NB4 (cell line): ENCODE results near the gene BTBD9.

Source experiments
- DNase-seq: peaks from one replicate; pipeline ENCODE4 v3.0.0; 2010; ENCODE audit warnings: low read depth
- H3K4me3 ChIP-seq: one replicate; pipeline ENCODE4 v1.5.1; 2011; ENCODE audit warnings: mild to moderate bottlenecking, low read depth, low read length, moderate library complexity
- MYC ChIP-seq: IDR thresholded peaks from 2 replicates; pipeline ENCODE4 v1.6.1; 2011; ENCODE audit warnings: low read depth, low read length
- POLR2A ChIP-seq: IDR thresholded peaks from 2 replicates; pipeline ENCODE4 v1.6.1; 2011; ENCODE audit warnings: mild to moderate bottlenecking; ENCODE audit not compliant: insufficient read length; ENCODE audit errors: extremely low read depth
- TF ChIP-seq, protein P1 (sequence below): IDR thresholded peaks from one replicate; pipeline ENCODE4 v1.5.1; 2012; ENCODE audit warnings: low read depth, low read length
- TF ChIP-seq, protein P2 (sequence below): IDR thresholded peaks from 2 replicates; pipeline ENCODE4 v1.6.1; 2011; ENCODE audit warnings: low read depth, low read length

The BTBD9 gene

GRCh38 chr6:38508286-38508685 is 131.4 kb downstream of the BTBD9 start:
- no peak for DNase-seq
- TF ChIP-seq MYC (no peak), POLR2A (no peak)
- TF ChIP-seq, protein P1, sequence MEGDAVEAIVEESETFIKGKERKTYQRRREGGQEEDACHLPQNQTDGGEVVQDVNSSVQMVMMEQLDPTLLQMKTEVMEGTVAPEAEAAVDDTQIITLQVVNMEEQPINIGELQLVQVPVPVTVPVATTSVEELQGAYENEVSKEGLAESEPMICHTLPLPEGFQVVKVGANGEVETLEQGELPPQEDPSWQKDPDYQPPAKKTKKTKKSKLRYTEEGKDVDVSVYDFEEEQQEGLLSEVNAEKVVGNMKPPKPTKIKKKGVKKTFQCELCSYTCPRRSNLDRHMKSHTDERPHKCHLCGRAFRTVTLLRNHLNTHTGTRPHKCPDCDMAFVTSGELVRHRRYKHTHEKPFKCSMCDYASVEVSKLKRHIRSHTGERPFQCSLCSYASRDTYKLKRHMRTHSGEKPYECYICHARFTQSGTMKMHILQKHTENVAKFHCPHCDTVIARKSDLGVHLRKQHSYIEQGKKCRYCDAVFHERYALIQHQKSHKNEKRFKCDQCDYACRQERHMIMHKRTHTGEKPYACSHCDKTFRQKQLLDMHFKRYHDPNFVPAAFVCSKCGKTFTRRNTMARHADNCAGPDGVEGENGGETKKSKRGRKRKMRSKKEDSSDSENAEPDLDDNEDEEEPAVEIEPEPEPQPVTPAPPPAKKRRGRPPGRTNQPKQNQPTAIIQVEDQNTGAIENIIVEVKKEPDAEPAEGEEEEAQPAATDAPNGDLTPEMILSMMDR = no peak
- H3K4me3 ChIP-seq = no peak overlapping the region

GRCh38 chr6:38507173-38507572 is 132.6 kb downstream of the BTBD9 start:
- TF ChIP-seq MYC (no peak), POLR2A (no peak)
- TF ChIP-seq, protein P2, sequence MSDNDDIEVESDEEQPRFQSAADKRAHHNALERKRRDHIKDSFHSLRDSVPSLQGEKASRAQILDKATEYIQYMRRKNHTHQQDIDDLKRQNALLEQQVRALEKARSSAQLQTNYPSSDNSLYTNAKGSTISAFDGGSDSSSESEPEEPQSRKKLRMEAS = no peak
- TF ChIP-seq, protein P1 = no peak
- no peak overlapping the region for H3K4me3 ChIP-seq
- DNase-seq = no peak

- H3K4me3 ChIP-seq = no peak overlapping the region
- DNase-seq = no peak
- TF ChIP-seq MYC = no peak
These were observed 133.9 kb downstream of the BTBD9 start for GRCh38 chr6:38505826-38506225.

- DNase-seq = no peak
- TF ChIP-seq, protein P1 = no peak
- TF ChIP-seq, protein P2 = no peak
- no peak overlapping the region for H3K4me3 ChIP-seq
These were observed 134.7 kb downstream of the BTBD9 start for GRCh38 chr6:38504996-38505395.

DNA sequence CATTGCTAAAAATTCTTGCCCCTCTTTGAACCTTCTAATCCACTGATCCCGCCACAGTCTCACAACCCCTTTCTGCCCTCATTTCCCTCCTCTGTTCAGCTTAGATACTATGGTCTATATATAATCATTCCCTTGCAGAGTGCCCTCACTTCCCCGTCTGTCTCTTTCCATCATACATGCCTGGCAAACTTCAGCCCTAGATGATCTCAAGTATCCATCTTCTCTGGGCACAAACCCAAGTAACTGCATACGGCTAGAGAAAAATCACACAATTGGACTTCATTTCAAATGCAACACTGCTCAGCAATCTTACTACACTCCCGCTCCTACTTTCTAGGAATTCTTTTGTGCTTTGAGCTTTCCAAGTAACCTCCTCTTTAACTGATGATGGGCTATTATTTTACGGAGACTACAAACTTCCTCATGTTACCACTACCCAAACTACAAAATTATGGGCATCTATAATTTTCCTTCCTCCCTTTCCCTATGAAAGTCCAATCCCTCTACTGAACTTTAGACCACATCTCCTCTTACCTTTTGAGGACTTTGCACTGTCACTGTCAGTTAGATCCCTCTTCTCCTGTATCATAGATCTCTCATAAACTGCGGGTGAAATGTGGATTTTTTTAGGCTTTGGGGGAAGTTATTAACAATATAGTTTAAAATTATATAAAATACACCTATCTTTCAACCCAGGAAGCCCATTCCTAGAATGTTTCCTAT is 135.6 kb downstream of the BTBD9 start:
- no peak for DNase-seq
- no peak for TF ChIP-seq POLR2A
- TF ChIP-seq MYC = no peak
- TF ChIP-seq, protein P2 = no peak
- TF ChIP-seq, protein P1 = no peak
- H3K4me3 ChIP-seq = no peak overlapping the region

DNA sequence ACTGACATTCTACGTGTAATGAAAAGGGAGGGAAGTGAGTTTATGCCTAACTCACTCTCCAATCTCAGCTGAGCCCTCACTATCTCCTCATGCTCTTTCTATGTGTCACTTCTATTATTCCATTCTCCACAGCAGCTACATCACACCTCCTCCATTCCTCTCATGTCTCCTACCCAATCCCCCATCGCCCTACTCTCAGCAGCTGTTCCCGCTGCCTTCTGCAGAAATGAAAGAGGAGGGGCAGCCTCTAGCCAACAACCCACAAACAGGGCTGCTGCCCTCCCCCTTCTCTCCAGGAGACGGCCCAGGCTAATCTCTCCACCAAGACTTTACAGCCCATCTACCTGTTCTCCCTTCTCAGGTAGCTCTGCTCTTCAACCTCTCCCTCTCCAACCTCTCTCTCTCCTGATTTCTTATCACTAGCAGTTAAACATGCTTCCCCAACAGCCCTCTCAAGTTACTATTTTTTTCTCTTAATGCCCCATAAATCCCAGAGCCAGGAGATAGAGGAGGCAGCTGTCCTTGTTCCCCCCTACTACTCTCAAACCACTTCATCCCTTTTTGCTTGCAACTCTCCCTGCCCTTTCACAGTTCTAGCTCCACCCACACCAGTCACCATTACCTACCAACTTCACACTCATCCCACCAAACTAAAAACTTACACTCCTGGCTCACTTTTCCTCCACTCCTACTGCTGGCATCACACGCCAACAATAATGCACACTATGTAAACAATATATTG is 136.5 kb downstream of the BTBD9 start:
- TF ChIP-seq POLR2A (no peak), MYC (no peak)
- TF ChIP-seq, protein P1 = no peak
- TF ChIP-seq, protein P2 = no peak
- H3K4me3 ChIP-seq = no peak overlapping the region
- no peak for DNase-seq
